Camera-type eye (tissue), 1 donor: Measurements from ENCODE around the gene SV2B. TPM values are rescaled to one million over a fixed set of nuclear protein-coding genes. Genes with fewer than 3 reads are reported as not detected.

Experiments
- total RNA-seq: library from RNA; depleted of rRNA; stranded (reverse); fragments of >200 nt; gene quantifications from one replicate; pipeline ENCODE4 v1.2.3, GENCODE V29; 2014

SV2B gene, protein sequence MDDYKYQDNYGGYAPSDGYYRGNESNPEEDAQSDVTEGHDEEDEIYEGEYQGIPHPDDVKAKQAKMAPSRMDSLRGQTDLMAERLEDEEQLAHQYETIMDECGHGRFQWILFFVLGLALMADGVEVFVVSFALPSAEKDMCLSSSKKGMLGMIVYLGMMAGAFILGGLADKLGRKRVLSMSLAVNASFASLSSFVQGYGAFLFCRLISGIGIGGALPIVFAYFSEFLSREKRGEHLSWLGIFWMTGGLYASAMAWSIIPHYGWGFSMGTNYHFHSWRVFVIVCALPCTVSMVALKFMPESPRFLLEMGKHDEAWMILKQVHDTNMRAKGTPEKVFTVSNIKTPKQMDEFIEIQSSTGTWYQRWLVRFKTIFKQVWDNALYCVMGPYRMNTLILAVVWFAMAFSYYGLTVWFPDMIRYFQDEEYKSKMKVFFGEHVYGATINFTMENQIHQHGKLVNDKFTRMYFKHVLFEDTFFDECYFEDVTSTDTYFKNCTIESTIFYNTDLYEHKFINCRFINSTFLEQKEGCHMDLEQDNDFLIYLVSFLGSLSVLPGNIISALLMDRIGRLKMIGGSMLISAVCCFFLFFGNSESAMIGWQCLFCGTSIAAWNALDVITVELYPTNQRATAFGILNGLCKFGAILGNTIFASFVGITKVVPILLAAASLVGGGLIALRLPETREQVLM
- total RNA-seq: 112 TPM

DNA sequence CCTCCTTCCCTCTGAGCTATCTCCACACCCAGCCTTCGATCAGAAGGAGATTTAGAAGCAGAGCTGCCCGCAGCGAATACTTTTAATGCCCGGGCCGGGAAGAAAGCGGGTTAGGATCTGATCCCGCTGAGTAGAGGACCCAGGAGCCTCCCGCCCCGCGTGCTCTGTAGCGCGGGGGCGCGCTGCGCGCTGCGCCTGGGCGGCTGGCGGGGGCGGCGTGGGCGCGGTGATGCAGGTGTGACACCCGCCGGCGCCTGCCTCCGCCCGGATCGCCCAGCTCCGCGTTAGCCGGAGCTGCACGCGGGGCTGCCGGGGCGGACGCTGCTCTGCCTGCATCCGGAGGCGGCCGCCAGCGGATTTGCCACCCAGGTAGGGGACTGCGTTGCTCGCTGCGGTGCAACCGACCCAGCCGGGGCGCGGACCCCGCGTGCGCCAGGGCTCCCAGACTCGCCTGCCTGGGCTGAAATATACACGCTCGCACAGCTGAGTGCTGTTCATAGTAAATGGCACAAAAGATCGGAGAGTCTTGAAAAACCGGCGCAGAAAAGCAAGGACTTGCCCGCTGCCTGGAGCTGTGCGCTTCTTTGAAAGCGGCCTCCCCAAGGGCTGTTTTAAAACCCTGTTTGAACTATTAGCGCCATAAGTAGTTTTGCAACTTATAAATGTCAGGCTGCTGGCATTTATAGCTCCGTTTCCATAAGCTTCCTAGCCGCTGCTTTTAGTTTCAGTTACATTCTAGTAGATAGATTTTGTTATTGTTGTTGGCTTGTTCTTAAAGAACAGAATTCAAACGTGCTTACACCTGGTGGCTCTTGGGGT is at the start of gene SV2B:
Gene SV2B (plus strand): TSS at position 263 of the 819 bp plus-strand sequence. CDS start 126,007 bp downstream, outside the sequence.

Other genes starting within 250 kb of the SV2B start
- 30.1 TPM for gene FURIN, start 231.7 kb upstream of the SV2B start, total RNA-seq
- 35.7 TPM for gene FES, start 215.8 kb upstream of the SV2B start, total RNA-seq
- 48.2 TPM for gene MAN2A2, start 197.0 kb upstream of the SV2B start, total RNA-seq
- 13.9 TPM for gene HDDC3, start 167.7 kb upstream of the SV2B start, total RNA-seq
- gene UNC45A, start 165.0 kb upstream of the SV2B start, total RNA-seq: 59.3 TPM
- 20.5 TPM for gene RCCD1, start 145.4 kb upstream of the SV2B start, total RNA-seq
- gene PRC1, start 105.7 kb upstream of the SV2B start, total RNA-seq: 63.7 TPM
- gene VPS33B, start 77.7 kb upstream of the SV2B start, total RNA-seq: 10.7 TPM